HepG2 (cell line): ENCODE results near the gene ZNF396. TPM values are rescaled to one million over a fixed set of nuclear protein-coding genes. Genes with fewer than 3 reads are reported as not detected.

Experiments used
- ATAC-seq: fragments of 200-7000 bp; cut with Tn5 transposase; 3 replicates; pipeline ENCODE4 v1.9.1; 2020; ENCODE audit warnings: mild to moderate bottlenecking, moderate library complexity
- BruUV-seq: library from RNA; stranded (reverse); fragments of 400-500 nt; replicated peaks from 2 replicates; lab custom pipeline; 2021; lab: Mats Ljungman, UMichigan
- CTCF ChIA-PET: fragments of 300-600 bp; formaldehyde crosslinking; extraction: SDS; loops from one replicate; lab custom pipeline; 2021; ENCODE audit warnings: low total read pairs, inconsistent platforms, low intra/inter-chr PET ratio; lab: Yijun Ruan, JAX
- POLR2A ChIA-PET: fragments of 350-600 bp; sonication (Branson Sonifier 250); formaldehyde crosslinking; loops from one replicate; lab custom pipeline; 2020; ENCODE audit warnings: antibody characterized with exemption, inconsistent platforms; lab: Yijun Ruan, JAX
- DNase-seq: peaks from one replicate; pipeline ENCODE4 v3.0.0-alpha.2; 2015; ENCODE audit warnings: low spot score
- FAIRE-seq: peaks from 3 replicates; lab custom pipeline; 2011; peaks lifted over from hg19 to GRCh38; lab: Jason Lieb, UNC
- H2AFZ ChIP-seq: one replicate; pipeline ENCODE4 v1.6.1; 2011; ENCODE audit warnings: low read length, inconsistent platforms
- H3K27ac ChIP-seq: fragments of 300-600 bp; 3 replicates; pipeline ENCODE4 v1.8.0; 2011; ENCODE audit warnings: mixed run types, mild to moderate bottlenecking, mixed read lengths, low read length, inconsistent platforms; ENCODE audit not compliant: insufficient read depth; ENCODE audit errors: extremely low read length
- H3K27me3 ChIP-seq, 2 experiments: fragments of 200-600 bp in 1 of 2; 2 replicates in 1 of 2; 3 replicates in 1 of 2; pipeline versions ENCODE4 v1.6.0 to v1.8.0; 2011; ENCODE audit warnings: low read length in 2 of 2, mild to moderate bottlenecking in 2 of 2, moderate library complexity in 2 of 2, inconsistent platforms in 1 of 2; ENCODE audit not compliant: insufficient read depth in 2 of 2, control insufficient read depth in 1 of 2
- H3K36me3 ChIP-seq, 2 experiments: fragments of 200-600 bp in 1 of 2; replicated peaks in 1 of 2; 2 replicates in 1 of 2; 3 replicates in 1 of 2; pipeline versions ENCODE4 v1.5.1 to v1.8.0; 2011; ENCODE audit warnings: low read length in 2 of 2, inconsistent platforms in 1 of 2; ENCODE audit not compliant: insufficient read depth in 2 of 2, control insufficient read depth in 1 of 2
- H3K4me1 ChIP-seq: 2 replicates; pipeline ENCODE4 v1.5.1; 2012; ENCODE audit warnings: low read length, inconsistent platforms; ENCODE audit not compliant: insufficient read depth
- H3K4me2 ChIP-seq: 2 replicates; pipeline ENCODE4 v1.6.0; 2011; ENCODE audit warnings: low read depth, low read length, inconsistent platforms
- H3K4me3 ChIP-seq, 3 experiments: fragments of 200-600 bp in 1 of 3; sonication (generic), shearing (Covaris generic) in 1 of 3; replicated peaks in 1 of 3; 2 replicates each; pipeline ENCODE4 v1.5.1; 2011 to 2016; ENCODE audit warnings: low read length in 3 of 3, inconsistent platforms in 2 of 3, low read depth in 2 of 3, mild to moderate bottlenecking in 2 of 3, control low read depth in 1 of 3, mixed read lengths in 1 of 3; ENCODE audit not compliant: insufficient read depth in 1 of 3
- H3K79me2 ChIP-seq: one replicate; pipeline ENCODE4 v1.6.1; 2011; ENCODE audit warnings: low read length, inconsistent platforms; ENCODE audit not compliant: insufficient read depth
- H3K9ac ChIP-seq: 2 replicates; pipeline ENCODE4 v1.6.0; 2011; ENCODE audit warnings: mild to moderate bottlenecking, low read depth, low read length, inconsistent platforms; ENCODE audit not compliant: insufficient read depth
- H3K9me3 ChIP-seq: 2 replicates; pipeline ENCODE4 v1.5.1; 2012; ENCODE audit warnings: mild to moderate bottlenecking, low read length
- H4K20me1 ChIP-seq: 2 replicates; pipeline ENCODE4 v1.6.0; 2011; ENCODE audit warnings: inconsistent platforms, mild to moderate bottlenecking, low read length, moderate library complexity; ENCODE audit not compliant: insufficient read depth
- ATAD3A ChIP-seq: sonication (generic); formaldehyde crosslinking; IDR thresholded peaks from 2 replicates; pipeline ENCODE4 v1.4.0; 2020; ENCODE audit warnings: missing genetic modification reagents
- CTCF ChIP-seq: sonication (generic); formaldehyde crosslinking; IDR thresholded peaks from 2 replicates; pipeline ENCODE4 v1.5.0; 2020; ENCODE audit warnings: mild to moderate bottlenecking, missing genetic modification reagents, moderate library complexity
- GATAD2A ChIP-seq: IDR thresholded peaks from 2 replicates; pipeline ENCODE4 v1.6.1; 2016
- ISX ChIP-seq: sonication (generic); formaldehyde crosslinking; conservative IDR thresholded peaks from 2 replicates; pipeline ENCODE4 v1.5.0; 2020; ENCODE audit warnings: missing genetic modification reagents
- NKX3-1 ChIP-seq: sonication (generic); formaldehyde crosslinking; IDR thresholded peaks from 2 replicates; pipeline ENCODE4 v1.5.0; 2020; ENCODE audit warnings: missing genetic modification reagents
- SRSF9 ChIP-seq: fragments of 200-400 bp; formaldehyde crosslinking; IDR thresholded peaks from 2 replicates; pipeline ENCODE4 v1.6.1; 2018; ENCODE audit warnings: borderline replicate concordance, mild to moderate bottlenecking, low read depth, low read length; ENCODE audit not compliant: insufficient read depth, poor library complexity, severe bottlenecking
- ZNF232 ChIP-seq: sonication (generic); formaldehyde crosslinking; IDR thresholded peaks from 2 replicates; pipeline ENCODE4 v1.4.0; 2020; ENCODE audit warnings: missing genetic modification reagents, borderline replicate concordance
- ZNF24 ChIP-seq: fragments of 450-650 bp; IDR thresholded peaks from 2 replicates; pipeline ENCODE4 v1.6.1; 2017; ENCODE audit warnings: antibody characterized with exemption, mild to moderate bottlenecking
- ZNF572 ChIP-seq: sonication (generic); formaldehyde crosslinking; IDR thresholded peaks from 2 replicates; pipeline ENCODE4 v1.5.1; 2020; ENCODE audit warnings: mild to moderate bottlenecking, missing genetic modification reagents
- WGBS: methylation state at CpG from one replicate; pipeline ENCODE4 v1.1.6; 2017; ENCODE audit warnings: low lambda C conversion rate; 5-methylcytosine and 5-hydroxymethylcytosine counted together
- in situ Hi-C: cut with HindIII; loops from 2 replicates; pipeline ENCODE4 v1.10.0; 2017; ENCODE audit warnings: low pct_unique_long_range_greater_than_20kb; ENCODE audit not compliant: extremely low pct_ligation_motif_present
- intact Hi-C: fragments of 100-400 bp; cut with micrococcal nuclease; formaldehyde crosslinking; loops from one replicate; pipeline ENCODE4 v1.10.0; 2022; ENCODE audit not compliant: unreplicated experiment
- polyA plus RNA-seq, 8 experiments: library from polyadenylated mRNA; depleted of rRNA in 3 of 8; stranded (reverse) in 7 of 8; unstranded in 1 of 8; fragments of >200 nt; fragmentation: Illumina TruSeq in 4 of 8; extraction: Trizol in 4 of 8; gene quantifications; 2 replicates each; pipeline versions ENCODE4 v1.2.1 to v1.2.3, GENCODE V29; 2011 to 2016; ENCODE audit warnings: low read depth in 4 of 8, missing spikeins in 1 of 8, mixed read lengths in 1 of 8; ENCODE audit not compliant: insufficient read depth in 1 of 8
- total RNA-seq, 5 experiments: library from RNA; depleted of rRNA; stranded (reverse); fragments of >200 nt; fragmentation: Illumina TruSeq; extraction: Trizol; gene quantifications; 2 replicates each; pipeline ENCODE4 v1.2.3, GENCODE V29; 2016; ENCODE audit warnings: low read depth in 1 of 5

Gene ZNF396
- total and polyA plus RNA-seq, 2 of the 13 experiments (the other 11 are each of a cell fraction or from before 2014, with no cell fraction given), result 0.25 to 0.75 TPM

DNA sequence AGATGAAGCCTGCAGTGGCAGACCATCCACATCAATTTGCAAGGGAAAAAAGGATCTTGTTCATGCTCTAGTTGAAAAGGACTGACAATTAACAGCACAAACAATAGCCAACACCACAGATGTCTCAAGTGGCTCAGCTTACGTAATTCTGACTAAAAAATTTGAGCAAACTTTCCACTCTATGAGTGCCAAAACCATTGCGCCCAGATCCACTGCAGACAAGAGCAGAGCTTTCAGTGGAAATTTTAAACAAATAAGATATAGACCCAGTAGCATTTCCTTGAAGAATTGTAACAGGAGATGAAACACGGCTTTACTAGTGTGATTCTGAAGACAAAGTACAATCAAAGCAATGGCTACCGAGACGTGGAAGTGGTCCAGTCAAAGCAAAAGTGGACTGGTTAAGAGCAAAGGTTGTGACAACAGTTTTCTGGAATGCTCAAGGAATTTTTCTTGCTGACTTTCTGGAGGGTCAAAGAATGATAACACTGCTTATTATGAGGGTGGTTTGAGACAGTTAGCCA lies 12.0 kb upstream of the ZNF396 start:
- Histone ChIP-seq H3K27me3 (0 out of 5 replicates have a peak, but pooled peaks cover 0 to 8% of the 10 kb centered on the region in 2 experiments), H2AFZ (no peak overlapping the region), H3K4me2 (no peak overlapping the region), H3K79me2 (no peaks in the 10 kb centered on the region)
- CTCF ChIA-PET, result no interaction called here
- BruUV-seq, result no TSS peak
- no peak for DNase-seq
- POLR2A ChIA-PET, result no interaction called here
- TF ChIP-seq ZNF572 (CRISPR knock-in tag) (no peak), NKX3-1 (CRISPR knock-in tag) (no peak), ZNF24 (no peak), SRSF9 (no peak), ATAD3A (no peak), GATAD2A (CRISPR knock-in tag) (no peak), ISX (CRISPR knock-in tag) (no peak)
- TF ChIP-seq, all 625 proteins: peak for 0
- in situ Hi-C loops (loop anchor here (25.0 kb wide), 1 partner anchor 573 kb away; the partner anchor contains the start of gene RMP24), intact Hi-C loops (no loop called here)
- Histone ChIP-seq H3K9me3 (no peaks in the 10 kb centered on the region), H4K20me1 (no peaks in the 10 kb centered on the region), H3K27ac (no peak overlapping the region), H3K9ac (no peak overlapping the region), H3K4me3 (no peak overlapping the region), H3K36me3 (no peaks in the 10 kb centered on the region), H3K4me1 (peaks cover 7% of the 10 kb centered on the region)
- no peak for ATAC-seq
- WGBS, result 21% methylated on average over 5 of the region's 5 CpGs
- no peak for FAIRE-seq

DNA sequence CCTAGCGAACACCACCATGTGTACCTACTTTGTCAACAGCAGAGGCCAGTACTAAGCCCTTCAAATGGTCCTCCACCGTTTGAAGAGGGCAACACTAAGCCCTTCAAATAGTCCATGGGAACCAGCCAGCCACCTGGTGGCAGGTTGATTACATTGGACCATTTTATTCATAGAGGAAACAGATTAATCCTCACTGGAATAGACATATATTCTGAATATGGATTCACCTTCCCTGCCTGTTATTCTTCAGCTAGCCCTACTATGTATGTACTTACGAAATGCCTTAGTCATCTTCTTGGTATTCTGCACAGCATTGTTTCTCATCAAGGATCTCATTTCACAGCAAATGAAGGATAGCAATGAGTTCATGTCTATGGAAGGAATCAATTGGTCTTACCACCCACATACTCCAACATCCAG lies 10.0 kb upstream of the ZNF396 start:
- in situ Hi-C loops, result loop anchor here (25.0 kb wide), 1 partner anchor 575 kb away; the partner anchor contains the start of gene RMP24

More for the DNA sequence above, 10.0 kb upstream of the ZNF396 start:
- FAIRE-seq, result no peak
- CTCF ChIA-PET, result interaction anchor here (1.1 to 1.4 kb wide), 2 partner anchors 125 to 156 kb away, joined by 4 to 5 read pairs; no protein-coding TSS in a partner anchor
- H4K20me1 ChIP-seq, result no peaks in the 10 kb centered on the region
- H3K36me3 ChIP-seq, result no peaks in the 10 kb centered on the region
- H2AFZ ChIP-seq, result no peak overlapping the region
- intact Hi-C loops, result loop anchor here (1.0 to 2.0 kb wide), 2 partner anchors 126 to 156 kb away; no protein-coding TSS in a partner anchor
- POLR2A ChIA-PET, result no interaction called here
- 0 out of 2 replicates have a peak overlapping the region, but pooled peaks have one; percentile 28 for H3K4me2 ChIP-seq
- TF ChIP-seq CTCF (CRISPR knock-in tag), result 0 out of 2 replicates have a peak, but pooled peaks have one; percentile 15
- TF ChIP-seq ZNF232 (CRISPR knock-in tag), result no peak
- TF ChIP-seq, all 625 proteins: peak for 1
- Histone ChIP-seq H3K27me3 (0 out of 5 replicates have a peak, but pooled peaks cover 0 to 8% of the 10 kb centered on the region in 2 experiments), H3K4me3 (no peak overlapping the region), H3K9me3 (no peaks in the 10 kb centered on the region), H3K27ac (no peak overlapping the region), H3K4me1 (peaks cover 7% of the 10 kb centered on the region), H3K9ac (no peak overlapping the region), H3K79me2 (no peaks in the 10 kb centered on the region)
- peak; percentile 75 for ATAC-seq
- no peak for DNase-seq
- WGBS, result 7% methylated on average over 3 of the region's 3 CpGs
- no TSS peak for BruUV-seq
